ENCODE data around the gene C3orf20.

Gene C3orf20

DNA sequence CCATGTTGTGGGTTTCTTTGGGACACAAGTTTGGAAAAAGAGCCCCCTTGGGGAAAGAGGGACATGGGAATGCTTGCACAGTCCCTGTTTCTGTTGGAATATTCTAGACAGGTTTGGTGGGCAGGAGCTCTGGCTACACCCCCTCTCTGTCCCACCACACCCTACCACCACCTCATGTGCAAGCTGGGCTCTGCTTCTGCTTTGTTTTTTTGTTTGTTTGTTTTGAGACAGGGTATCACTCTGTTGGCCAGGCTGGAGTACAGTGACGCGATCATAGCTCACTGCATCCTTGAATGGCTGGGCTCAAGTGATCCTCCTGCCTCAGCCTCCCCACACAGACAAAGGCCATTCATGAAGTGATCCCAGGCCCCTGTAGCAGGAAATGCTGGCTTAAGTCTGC is 86.9 kb downstream of the C3orf20 start:
- DNase-seq = no peak

DNA sequence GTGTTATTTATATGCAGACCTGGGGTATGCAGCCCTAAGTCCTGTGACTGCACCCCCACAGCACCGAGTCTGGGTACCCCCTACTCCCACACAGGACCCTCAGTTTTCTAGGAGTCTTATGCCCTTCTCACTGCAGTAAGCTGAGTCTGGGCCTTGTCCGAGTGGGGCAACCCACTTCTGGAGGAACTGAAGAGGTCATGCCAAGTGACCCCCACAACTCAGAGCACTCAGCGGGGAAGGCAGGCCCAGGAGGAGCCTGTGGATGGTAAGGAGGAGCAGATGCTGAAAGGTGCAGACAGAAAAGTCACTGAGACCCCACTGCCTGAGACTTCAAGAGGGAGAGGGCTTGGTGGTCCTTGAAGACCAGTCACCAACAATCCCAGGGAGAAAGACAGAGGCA is 87.8 kb downstream of the C3orf20 start:
- DNase-seq = no peak

DNA sequence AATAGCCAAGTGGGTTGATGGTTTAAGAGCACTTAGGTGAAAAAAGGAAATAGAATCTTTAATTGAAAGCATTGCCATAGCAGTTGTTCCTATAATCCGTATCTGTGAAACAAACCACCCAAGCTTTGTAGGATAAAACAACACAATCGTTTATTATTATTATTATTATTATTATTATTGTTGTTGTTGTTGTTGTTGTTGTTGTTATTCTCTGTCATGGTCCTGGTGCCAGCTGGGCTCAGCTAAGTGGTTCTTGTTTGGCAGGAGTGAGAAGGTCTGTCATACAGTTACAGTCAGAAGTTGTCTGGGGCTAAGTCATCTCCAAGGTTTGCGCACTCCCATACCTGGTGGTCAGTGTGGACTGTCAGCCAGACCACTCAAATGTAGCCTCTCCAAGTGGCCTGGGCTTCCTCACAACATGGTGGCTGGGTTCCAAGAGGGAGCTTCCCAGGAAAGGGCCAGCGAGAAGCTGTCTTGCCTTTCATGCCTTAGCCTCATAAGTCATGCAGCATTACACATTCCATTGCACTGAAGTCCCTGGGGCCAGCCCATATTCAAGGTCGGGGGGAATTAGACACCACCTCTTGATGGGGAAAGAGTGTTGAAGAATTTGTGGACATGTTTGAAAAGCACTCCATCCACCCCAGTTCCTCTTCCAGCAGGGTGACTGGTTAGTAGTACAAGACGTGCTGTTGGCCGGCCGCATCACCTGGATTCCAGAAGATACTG is 89.6 kb downstream of the C3orf20 start:
- no peak for DNase-seq

- no peak for DNase-seq
These were observed 90.1 kb downstream of the C3orf20 start for GRCh38 chr3:14765060-14765400.

GRCh38 chr3:14765576-14766427 is 90.9 kb downstream of the C3orf20 start:
- DNase-seq = no peak

DNA sequence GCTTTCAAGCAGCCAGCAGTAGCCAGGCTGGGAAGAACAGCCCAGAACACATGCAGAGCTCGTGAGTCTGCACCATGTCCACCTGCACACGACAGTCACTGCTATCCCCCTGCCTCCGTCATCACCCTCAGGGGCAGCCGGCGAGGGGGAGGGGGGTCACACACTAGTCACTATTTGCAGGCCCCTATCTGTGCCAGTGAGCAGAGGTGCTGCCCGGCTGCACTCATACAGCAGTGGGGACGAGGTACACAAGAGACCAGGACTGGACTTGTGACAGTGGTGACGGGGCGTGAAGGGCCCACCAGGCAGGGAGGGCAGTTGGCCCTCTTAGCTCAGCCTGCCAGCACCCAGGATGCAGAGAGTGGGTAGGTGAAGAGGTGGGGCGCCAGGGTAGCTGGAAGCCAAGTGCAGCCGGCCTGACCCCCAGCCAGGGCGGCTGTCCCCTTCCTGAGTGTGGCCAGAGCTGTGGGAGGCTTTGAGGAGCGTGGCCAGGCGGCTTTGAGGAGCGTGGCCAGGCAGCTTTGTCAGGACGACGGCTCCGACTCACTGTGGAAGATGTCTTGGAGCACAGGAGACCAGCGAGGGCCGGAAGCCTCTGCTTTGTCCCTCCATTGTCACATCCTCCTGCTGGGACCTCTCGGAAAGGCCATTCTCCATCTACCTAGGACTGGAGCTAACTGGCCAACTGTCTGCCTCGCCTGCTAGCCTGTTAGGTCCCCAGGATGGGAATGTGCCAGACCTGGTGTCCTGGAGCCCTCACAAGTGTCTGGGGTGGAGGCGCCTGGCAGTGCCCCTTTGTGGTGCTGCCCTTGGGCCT is 91.7 kb downstream of the C3orf20 start:
- DNase-seq = no peak

DNA sequence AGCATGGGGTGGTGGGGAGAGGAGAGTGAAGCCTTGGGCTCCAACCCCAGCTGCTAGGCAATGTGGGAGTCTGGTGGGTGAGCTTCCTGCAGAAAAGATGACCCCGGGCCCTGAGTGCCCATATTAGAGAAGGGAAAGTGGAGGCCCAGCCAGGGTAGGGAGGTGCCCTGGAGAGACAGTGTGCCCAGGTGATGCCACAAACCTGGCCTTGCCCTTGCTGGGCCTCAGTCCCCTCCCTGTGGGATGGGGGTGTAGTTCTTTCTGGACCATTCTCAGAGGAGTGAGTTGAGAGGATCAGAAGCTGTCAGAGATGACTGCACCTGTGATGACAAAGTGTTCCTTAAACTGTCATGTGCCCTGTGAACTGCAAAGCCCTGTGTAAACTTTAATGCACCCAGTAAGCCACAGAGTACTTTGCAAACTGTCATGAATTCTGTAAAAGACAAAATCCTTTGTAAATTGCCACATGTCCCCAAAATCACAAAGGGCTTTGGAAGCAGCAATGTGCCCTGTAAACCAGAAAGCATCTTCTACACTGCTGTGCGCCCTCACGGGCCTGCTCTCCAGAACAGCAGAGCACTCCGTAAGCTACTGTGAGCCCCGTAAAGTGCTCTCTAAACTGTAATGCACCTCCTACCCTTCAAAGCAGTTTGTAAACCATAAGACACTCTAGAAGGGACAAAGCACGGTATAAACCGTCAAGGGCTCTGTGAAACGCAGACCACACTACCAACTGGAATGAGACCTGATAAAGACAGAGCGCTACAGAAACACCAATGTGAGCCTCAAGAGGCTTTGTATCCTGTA is 92.5 kb downstream of the C3orf20 start:
- DNase-seq = no peak

GRCh38 chr3:14768182-14768790 is 93.3 kb downstream of the C3orf20 start:
- DNase-seq = no peak

DNA sequence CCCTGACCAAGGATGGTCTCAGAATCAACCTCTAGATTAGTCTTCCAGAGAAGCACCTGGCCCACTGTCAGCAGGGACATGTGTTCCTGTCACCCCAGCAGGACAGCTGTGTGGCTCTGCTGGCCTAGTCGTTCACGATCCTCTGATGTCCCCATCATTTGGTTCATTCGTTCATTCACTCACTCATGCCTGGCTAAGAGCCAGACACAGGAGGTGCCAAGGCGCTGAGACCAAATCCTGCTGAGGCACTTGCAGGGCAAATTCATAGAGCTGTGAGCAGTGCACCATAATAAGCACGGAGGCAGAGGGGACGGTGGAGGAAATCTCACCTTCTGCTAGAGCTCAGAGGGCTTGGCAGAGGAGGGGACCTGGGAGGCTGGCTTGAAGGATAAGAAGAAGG is 93.9 kb downstream of the C3orf20 start:
- DNase-seq = no peak

DNA sequence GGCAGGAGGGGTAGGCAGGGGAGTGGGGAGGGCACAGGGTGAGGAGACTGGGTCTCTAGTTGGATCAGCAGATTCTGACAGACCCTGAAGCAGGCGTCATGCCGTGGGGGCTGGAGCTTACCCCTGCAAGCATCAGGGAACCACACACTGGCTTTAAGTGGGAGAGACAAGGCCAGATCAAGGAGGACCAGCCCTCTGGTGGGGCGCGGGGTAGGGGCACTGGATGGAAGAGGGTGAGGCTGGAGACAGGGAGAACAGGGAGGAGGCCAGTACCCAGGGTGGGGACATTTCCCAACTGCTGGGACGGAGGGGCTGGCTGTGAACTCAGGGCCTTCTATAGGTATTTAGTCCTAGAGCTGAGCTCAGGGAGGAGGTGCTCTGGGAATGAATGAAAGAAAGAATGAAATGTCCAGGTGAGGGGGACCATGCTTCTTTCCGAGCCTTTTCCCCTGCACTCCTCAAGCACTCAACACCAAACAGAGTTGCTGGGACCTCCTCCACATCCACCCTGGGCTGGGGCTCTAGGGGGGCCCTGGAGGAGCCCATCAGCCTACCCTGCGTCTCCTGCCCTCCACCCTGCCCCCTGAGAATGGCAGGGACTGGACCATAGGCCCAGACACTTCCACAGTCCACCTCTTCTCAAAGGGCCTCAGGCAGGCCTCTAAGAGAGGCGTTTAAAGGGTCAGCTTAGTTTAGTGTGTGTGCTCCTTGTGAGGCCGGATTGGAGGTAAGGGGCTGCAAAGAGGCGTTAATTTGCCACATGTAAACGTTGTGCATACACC is 94.8 kb downstream of the C3orf20 start:
- DNase-seq = no peak

- DNase-seq = no peak
These were observed 95.7 kb downstream of the C3orf20 start for GRCh38 chr3:14770591-14770990.

- no peak for DNase-seq
These were observed 96.9 kb downstream of the C3orf20 start for GRCh38 chr3:14771593-14772497.

DNA sequence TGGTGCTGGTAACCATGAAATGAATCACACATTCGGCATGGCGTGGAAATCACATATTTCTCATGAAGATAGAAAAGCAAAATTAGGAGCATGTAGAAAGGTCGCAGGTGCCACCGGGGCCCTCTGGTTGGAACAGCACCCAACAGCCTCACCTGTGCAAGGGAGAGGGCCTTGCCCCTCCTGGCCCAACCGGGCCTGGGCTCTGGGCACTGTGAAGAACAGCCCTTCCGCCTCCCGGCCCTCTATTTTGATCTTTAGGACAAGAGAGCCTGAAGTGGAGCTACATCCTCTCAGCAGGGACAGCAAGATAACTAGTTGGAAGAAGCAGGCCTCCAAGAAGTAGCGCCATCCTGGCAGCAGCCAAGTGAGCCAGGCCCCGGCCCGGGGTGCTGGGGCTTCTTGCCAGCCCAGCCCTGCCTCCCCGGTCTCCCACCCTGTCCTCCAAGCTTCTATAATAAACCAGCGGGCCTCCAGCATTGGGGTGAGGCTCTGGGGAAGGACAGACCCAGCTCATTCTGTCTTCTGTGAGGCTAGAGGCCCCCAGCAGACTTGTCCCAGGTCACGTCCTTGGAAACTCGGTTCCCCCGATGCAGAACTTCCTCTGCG is 97.7 kb downstream of the C3orf20 start:
- no peak for DNase-seq

DNA sequence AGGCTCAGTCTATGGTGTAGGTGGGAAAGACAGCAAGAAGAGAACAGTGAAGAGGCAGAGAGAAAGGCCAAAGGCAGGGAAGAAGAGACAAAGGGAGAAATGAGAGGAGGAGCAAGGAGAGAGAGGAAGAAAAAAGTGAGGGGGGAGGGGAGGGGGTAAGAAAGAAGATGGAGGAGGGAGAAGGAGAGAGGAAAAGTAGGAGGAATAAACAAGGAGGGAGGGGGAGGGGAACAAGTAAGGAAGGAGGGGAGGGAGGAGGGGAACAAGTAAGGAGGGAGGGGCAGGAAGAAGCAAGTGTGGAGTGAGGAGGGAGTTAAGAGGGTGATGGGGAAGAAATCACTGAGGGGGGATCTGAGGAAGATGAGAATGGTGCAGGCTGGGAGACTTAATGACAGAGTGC is 98.3 kb downstream of the C3orf20 start:
- DNase-seq = no peak

GRCh38 chr3:14773691-14774128 is 98.8 kb downstream of the C3orf20 start:
- DNase-seq = no peak

DNA sequence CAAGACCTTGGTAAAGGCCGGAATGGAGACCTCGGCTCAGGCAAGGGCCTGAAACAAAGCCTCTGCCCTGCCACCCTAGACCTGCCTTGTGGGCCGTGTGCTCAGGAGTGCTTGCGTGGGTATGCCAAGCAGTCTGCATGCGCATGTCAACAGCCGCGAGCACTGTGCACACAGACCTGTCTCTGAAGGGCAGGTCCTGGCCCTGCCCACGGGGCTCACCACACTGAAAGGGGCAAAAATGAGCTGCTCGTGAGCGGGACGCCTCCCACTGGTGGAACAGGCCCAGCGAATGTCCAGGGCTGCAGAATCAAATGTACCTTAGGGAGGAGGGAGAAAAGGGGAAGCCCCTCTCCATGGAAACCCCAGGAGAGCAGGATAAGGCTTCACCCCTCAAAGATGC is 99.5 kb downstream of the C3orf20 start:
- no peak for DNase-seq

- no peak for DNase-seq
These were observed 100.1 kb downstream of the C3orf20 start for GRCh38 chr3:14775011-14775410.

DNA sequence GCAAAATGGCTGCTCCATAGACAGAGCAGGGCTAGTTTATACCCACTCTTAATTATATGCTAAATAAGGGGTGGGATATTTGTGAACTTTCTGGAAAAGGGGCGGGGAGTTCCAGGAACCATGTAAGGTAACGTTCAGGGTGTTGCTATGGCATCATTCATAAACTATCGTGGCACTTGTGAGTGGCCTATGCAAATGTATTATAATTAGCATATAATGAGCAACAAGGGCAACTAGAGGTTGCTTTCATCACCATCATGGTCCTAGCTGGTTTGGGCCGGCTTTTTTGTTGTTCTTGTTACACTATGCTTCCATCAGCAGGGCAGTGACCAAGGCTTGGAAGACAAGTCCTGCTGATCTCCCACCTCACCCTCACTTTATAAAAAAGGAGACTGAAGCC is 100.6 kb downstream of the C3orf20 start:
- no peak for DNase-seq

GRCh38 chr3:14779069-14779685 is 104.2 kb downstream of the C3orf20 start:
- no peak for DNase-seq

Data from activated CD4-positive, alpha-beta T cell treated with anti-CD3 and anti-CD28 coated beads, Interleukin-10, Interleukin-2, amounts not matched to agents 100 ng/mL and 50 ng/mL, durations not matched to agents 16 hours and 8 hours (primary cell).